Transverse colon (tissue), 4 donors: ENCODE measurements around the gene CHRNA5.

Experiments used
- CTCF ChIP-seq, 5 experiments: fragments of 200-600 bp in 3 of 5; fragments of 450-650 bp in 2 of 5; sonication (generic) in 3 of 5; IDR thresholded peaks; 1 replicate in 2 of 5; 2 replicates in 3 of 5; pipeline ENCODE4 v1.5.1; 2016 to 2017; ENCODE audit warnings: antibody characterized with exemption in 5 of 5, inconsistent platforms in 3 of 5, mild to moderate bottlenecking in 2 of 5, moderate library complexity in 1 of 5
- EP300 ChIP-seq: sonication (generic); formaldehyde crosslinking; IDR thresholded peaks from one replicate; pipeline ENCODE4 v1.6.1; 2017; ENCODE audit warnings: antibody characterized with exemption, low read depth
- POLR2A ChIP-seq: fragments of 450-650 bp; IDR thresholded peaks from one replicate; pipeline ENCODE4 v1.6.1; 2016; ENCODE audit warnings: antibody characterized with exemption, mild to moderate bottlenecking, moderate library complexity
- POLR2AphosphoS5 ChIP-seq, 3 donors: sonication (generic); formaldehyde crosslinking; IDR thresholded peaks; one replicate each; pipeline ENCODE4 v1.6.1; 2016; ENCODE audit warnings: antibody characterized with exemption in 3 of 3

- no peak for TF ChIP-seq CTCF (IDR thresholded peaks at IDR 0.05)
- TF ChIP-seq POLR2A: no peak
- TF ChIP-seq POLR2AphosphoS5 (IDR thresholded peaks at IDR 0.05): no peak
- TF ChIP-seq EP300: no peak
Observed at GRCh38 chr15:78626381-78626995, 61.2 kb downstream of the CHRNA5 start.
